ENCODE measurements around the gene LAMB1.

GRCh38 chr7:108029034-108029433 is 26.1 kb upstream of the LAMB1 start:
- TF ChIP-seq CTCF (conservative IDR thresholded peaks at IDR 0.05; ENCODE audit: low read depth, low read length) (no peak), EZH2phosphoT487 (IDR thresholded peaks at IDR 0.05; ENCODE audit: borderline replicate concordance, low read length) (no peak), EZH2 (IDR thresholded peaks at IDR 0.05; ENCODE audit: low read length, unreplicated experiment) (no peak)
